T-helper 9 cell (primary cell): Measurements from ENCODE around the gene PITRM1.
"Not testable (repeated sequence)": the region's sequence is repeated elsewhere in the genome, so short reads cannot be mapped to it uniquely, and the experiment has no call there.

ENCODE experiments used
- DNase-seq: peaks from one replicate; pipeline ENCODE4 v3.0.0-alpha.2; 2020

The PITRM1 gene

GRCh38 chr10:3117486-3117885 lies 55.1 kb downstream of the PITRM1 start:
- no peak for DNase-seq

- no peak for DNase-seq
These were observed 56.0 kb downstream of the PITRM1 start for GRCh38 chr10:3116508-3117100.

GRCh38 chr10:3115685-3116084 lies 56.9 kb downstream of the PITRM1 start:
- no peak for DNase-seq

DNA sequence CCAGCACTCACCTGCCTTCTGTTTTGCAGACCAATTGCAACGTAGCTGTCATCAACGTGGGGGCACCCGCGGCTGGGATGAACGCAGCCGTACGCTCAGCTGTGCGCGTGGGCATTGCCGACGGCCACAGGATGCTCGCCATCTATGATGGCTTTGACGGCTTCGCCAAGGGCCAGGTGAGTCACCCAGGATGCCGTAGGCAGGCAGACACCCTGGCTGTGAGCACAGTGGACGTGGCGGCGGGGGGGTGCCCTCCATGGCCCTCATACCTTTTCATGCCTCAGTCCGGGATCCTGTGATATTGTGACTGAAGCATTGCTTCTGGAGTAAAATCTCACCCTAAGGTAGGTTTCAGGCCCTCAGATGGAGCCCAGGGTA lies 59.2 kb downstream of the PITRM1 start:
- DNase-seq: no peak

DNA sequence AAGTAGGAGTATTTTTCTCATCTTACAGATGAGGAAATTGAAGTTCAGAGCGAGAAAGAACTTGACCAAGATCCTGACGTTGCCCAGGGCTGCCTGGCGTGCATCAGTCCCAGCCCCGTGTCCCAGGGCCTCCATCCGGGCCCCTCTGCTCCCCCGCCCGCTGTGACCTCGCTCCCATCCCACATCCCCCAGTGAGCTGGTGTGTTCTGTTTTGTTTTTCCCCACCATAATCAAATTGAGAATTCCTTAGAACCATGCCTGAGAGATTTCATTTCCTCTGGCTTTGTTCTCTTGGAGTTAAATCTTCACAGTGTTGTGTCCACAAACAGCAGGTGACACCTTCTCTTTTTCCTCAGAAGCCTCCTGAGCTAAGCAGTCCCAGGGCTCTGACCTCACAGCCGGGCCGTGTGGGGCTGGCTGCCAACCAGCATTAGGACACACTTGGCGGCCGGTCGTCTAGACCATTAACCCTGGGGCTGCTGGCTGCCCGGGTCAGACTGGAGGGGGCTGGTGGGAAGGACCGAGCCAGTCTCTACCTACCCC lies 60.9 kb downstream of the PITRM1 start:
- DNase-seq: no peak

GRCh38 chr10:3110782-3111620 lies 61.6 kb downstream of the PITRM1 start:
- no peak for DNase-seq

- no peak for DNase-seq
These were observed 62.9 kb downstream of the PITRM1 start for GRCh38 chr10:3109633-3110032.

DNA sequence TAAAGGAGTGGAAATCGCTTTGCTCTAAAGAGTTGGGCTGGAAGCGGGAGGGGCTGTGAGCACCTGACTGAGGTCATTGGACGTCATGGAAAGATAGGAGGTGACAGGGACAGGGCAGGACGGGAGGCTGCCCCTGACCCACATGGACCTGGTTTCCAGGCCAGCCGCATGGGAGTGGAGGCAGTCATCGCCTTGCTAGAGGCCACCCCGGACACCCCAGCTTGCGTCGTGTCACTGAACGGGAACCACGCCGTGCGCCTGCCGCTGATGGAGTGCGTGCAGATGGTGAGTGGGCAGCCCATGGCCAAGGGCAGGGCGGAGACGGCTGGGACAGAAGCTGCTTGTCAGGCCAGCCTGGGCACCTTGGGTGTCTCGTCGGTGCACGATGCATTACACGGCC lies 63.4 kb downstream of the PITRM1 start:
- DNase-seq: no peak

GRCh38 chr10:3108575-3109105 lies 63.9 kb downstream of the PITRM1 start:
- no peak for DNase-seq

DNA sequence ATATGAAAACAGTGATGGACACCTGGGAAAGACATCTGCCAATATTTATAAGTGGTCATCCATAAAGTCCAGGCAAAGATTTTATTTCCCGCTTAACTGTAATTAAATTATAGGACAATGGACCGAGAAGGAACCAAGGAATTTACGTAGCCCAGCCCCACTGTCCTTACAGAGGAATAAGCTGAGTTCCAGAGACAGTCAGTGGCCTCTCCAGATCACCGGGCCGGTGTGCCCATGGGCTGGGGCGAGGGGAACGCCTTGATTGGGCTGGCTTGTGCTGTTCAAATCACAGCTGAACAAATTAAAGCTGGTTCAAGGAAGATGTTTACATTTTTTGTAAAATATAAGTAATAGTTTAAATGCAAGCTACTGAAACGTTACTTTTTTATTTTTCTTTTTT lies 64.5 kb downstream of the PITRM1 start:
- no peak for DNase-seq

- no peak for DNase-seq
These were observed 65.1 kb downstream of the PITRM1 start for GRCh38 chr10:3107426-3107961.

GRCh38 chr10:3106928-3107425 lies 65.6 kb downstream of the PITRM1 start:
- no peak for DNase-seq

DNA sequence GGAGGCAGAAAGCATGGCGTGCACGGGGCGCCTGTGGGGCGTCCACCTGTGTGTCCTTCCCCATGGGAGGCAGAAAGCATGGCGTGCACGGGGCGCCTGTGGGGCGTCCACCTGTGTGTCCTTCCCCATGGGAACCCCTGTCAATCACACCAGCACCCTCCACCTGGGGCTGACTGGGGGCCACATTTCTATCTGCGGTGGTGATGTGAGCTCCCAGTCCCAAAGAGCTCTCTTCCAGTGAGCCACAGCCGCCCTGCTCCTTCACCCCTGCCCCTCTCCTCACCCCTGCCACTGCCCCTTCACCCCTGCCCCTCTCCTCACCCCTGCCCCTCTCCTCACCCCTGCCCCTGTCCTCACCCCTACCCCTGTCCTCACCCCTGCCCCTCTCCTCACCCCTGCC lies 66.3 kb downstream of the PITRM1 start:
- not testable (repeated sequence) for DNase-seq

DNA sequence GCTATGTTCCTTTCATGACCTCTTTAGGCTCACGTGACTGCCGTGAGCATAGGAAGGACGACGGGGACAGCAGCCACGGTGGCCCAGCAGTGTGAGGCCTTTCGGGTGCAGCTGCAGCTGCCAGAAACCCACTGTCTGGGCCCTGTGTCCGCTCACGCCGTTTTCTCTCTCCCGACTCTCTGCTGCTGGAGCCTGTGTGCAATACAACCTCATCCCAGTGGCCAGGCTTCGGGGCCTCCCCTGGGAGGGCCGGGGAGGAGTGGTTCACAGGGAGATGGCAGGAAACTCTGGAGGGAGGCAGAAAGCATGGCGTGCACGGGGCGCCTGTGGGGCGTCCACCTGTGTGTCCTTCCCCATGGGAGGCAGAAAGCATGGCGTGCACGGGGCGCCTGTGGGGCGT lies 66.7 kb downstream of the PITRM1 start:
- no peak for DNase-seq

DNA sequence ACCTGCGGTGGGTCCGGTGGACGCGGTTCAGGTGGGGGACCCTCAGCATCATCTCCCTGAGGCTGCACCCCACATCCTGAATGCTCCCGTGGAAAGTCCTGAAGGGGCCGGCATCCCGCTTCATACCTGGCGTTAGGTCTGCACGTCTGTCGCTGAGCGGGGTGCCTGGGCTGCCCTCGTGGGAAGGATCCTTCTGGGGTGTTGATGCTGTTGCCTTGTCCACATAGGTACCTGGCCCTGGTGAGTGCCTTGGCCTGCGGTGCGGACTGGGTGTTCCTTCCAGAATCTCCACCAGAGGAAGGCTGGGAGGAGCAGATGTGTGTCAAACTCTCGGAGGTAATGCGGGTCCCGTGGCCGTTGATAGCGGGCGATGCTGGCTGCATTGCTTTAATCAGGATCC lies 67.4 kb downstream of the PITRM1 start:
- no peak for DNase-seq

DNA sequence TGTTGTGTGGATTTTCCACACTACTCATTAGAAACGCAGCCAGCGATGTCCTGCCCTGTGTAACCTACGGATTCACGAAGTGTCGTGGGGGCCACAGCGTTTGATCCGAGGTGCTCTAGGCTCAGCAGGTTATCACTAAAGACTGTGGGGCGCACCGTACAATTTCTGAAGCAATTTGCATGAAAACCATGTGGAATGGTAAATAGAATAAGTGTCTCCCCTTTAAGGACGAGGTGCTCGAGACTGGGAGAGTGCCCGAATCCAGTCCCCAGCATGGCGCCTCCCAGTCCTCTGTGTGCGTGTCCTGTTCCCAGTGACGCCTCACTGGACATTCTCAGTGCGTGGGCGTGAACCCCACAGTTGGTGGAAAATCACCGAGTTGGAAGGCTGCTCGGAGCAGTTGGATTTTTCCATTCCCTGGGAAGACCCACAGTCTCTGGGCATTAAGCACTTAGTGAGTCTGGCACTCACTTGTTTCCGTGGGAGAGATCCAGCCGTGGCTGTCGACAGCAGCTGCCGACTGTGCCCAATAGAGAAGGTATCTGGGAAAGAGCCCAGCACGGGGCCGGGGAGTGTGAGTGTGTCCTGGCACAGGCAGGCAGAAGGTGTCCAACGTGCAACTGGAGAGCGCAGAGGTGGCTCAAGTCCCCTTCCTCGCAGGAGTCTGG lies 68.2 kb downstream of the PITRM1 start:
- no peak for DNase-seq

- DNase-seq: no peak
These were observed 68.9 kb downstream of the PITRM1 start for GRCh38 chr10:3103646-3104045.

DNA sequence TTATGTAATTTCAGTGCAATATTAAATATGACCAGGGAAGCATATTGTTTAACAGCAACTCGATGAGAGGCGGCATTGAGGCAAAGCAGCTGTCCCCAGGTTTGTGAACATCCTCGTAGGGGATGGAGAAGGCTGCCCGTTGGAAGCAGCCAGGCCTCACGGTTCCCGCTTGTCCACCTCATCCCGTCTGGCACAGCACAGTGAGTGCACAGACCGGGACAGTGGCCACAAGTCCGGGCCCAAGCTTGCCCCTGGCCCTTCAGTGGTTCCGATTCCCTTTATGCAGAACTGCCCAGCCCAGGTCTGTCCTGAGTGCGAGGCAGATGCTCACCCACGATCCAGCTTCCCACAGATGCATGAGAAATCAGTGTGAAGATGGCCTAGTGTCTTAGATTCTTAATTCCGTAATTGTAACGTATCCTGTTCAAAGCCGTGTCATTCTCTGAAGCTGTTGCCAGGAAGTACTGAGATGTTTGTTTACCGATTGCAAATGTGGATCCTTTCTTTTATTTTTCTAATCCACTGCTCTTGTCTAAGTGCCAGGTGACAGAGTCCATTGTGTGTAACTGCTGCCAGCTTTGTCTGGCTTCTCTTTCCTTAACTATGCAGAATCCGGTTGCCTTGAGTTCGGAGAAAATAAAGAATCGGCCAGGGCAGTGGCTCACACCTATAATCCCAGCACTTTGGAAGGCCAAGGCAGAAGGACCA lies 69.7 kb downstream of the PITRM1 start:
- DNase-seq: no peak

DNA sequence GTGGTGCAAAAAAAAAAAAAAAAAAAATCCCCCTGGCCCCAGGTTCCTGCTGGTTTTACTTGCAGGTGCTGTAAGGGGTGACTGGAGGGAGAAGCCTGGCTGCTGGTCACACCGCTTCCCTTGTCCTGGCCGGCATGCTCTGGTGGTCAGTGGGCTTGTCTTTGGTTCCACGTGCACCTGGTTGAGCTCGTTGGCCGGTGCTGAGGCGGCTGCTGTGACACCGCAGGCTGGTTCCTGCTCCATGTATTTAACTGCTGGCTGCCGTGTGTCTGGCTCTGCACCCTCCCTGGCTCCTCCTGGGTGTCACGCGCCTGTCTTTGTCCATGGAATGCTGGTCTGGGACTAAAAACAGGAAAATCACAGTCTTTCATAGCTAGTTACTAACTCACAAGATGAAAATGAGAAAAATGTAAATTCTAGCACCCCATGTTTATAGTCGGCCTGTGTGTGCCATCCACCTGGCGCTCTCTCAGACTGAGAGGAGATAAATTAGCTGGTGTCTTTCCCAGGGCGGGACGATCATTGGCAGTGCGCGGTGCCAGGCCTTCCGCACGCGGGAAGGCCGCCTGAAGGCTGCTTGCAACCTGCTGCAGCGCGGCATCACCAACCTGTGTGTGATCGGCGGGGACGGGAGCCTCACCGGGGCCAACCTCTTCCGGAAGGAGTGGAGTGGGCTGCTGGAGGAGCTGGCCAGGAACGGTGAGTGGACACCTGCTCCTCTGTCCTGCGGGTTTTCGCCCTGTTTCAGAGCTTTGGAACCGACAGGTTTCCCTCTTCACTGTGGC lies 71.5 kb downstream of the PITRM1 start:
- no peak for DNase-seq

DNA sequence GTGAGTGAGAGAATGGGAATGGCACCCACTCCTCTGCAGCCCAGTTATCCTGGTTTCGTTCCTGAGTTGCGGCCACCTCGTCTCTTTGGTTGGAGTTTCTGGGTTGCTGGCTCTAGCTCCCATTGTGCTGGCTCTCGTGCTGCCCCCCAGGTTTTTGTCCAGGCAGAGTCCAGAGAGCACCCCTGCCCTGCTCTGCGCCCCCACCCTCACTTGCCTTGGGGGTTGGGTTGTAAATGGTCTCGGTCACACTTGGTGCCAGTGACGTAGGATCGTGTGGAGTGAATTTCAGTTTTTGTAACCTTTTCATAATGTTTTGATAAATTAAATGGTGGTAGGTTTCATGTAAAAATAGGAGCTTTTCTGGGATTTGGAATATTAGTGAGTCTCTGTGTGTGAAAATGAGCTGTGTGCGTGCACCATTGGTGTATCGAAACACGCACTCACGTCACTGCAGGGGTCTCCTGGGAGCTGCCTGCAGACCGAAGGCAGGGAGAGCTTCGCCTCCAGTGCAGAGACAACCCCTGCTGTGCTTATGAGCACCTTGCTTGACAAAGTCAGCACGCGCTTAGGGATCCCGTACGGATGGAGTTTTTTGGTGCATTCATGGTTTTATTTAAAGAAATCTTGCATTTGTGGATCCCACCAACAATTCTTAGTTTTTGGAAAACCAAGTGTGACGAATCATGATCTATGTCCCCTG lies 72.3 kb downstream of the PITRM1 start:
- no peak for DNase-seq
